ENCODE measurements around the gene CDK5RAP2. TPM values are rescaled to one million over a fixed set of nuclear protein-coding genes. Genes with fewer than 3 reads are reported as not detected.
"Not testable (repeated sequence)": the region's sequence is repeated elsewhere in the genome, so short reads cannot be mapped to it uniquely, and the experiment has no call there.

CDK5RAP2 gene
- polyA plus RNA-seq, 1 donor = 42.0 TPM

DNA sequence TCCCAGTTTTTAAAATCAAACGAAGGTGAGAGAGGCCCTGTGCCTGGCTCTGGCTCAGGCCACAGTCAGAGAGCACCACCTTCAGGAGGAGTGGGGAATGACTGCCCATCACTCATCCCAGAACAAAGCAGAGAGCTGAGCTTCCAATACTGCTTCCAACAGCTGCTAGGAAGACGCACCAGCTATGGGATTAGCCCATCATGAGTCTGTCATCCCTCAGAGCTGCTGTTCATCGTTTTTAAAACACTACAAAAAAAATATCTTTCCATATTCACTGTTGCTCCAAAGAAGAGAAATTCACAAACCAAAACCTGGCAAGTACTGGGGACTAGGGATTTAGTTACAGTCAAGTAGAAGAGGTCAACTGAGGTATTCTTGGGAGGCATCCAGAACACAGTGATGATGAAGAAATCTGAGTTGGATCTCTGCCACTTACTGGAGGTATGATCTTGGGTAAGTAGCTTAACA is 102.4 kb downstream of the CDK5RAP2 start:
- Histone ChIP-seq H3K27ac (ENCODE audit: low read length) (no peak overlapping the region), H3K4me1 (ENCODE audit: control insufficient read depth, insufficient read depth, low read length) (no peaks in the 10 kb centered on the region), H3K4me3 (ENCODE audit: low read length) (no peak overlapping the region), H3K36me3 (ENCODE audit: control insufficient read depth, insufficient read depth, low read length) (peaks cover 42% of the 10 kb centered on the region), H3K9me3 (ENCODE audit: control insufficient read depth, low read depth, low read length) (no peaks in the 10 kb centered on the region), H3K27me3 (ENCODE audit: control insufficient read depth, insufficient read depth, low read length) (no peaks in the 10 kb centered on the region)
- no CpG with 5 or more reads among the region's 3 CpGs for WGBS (ENCODE audit: insufficient coverage, low lambda C conversion rate)
- DNase-seq = peak; percentile 25 to 29

DNA sequence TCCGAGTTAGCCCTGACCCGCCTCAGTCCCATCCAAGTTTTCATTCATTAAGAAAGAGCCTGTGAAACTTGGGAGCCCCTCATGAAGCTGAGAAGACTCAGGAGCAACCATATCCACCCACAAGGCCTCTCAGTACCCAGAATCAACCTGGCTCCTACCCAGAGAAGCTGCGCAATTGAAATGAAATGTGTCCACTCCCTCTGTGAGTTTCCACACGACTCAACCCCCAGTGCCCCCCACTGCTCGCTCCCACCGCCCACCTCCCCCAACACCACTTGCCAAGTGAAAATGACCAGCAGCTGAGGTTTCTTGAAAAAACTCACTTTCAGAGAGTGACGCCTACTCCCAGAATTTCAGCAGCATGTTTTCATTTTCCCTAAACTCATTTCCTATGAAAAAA is 104.6 kb downstream of the CDK5RAP2 start:
- DNase-seq = no peak
- Histone ChIP-seq H3K9me3 (ENCODE audit: control insufficient read depth, low read depth, low read length) (no peaks in the 10 kb centered on the region), H3K4me3 (ENCODE audit: low read length) (no peak overlapping the region), H3K36me3 (ENCODE audit: control insufficient read depth, insufficient read depth, low read length) (peaks cover 48% of the 10 kb centered on the region), H3K27ac (ENCODE audit: low read length) (no peak overlapping the region), H3K4me1 (ENCODE audit: control insufficient read depth, insufficient read depth, low read length) (no peaks in the 10 kb centered on the region), H3K27me3 (ENCODE audit: control insufficient read depth, insufficient read depth, low read length) (no peaks in the 10 kb centered on the region)
- 100% methylated on average over 1 of the region's 7 CpGs for WGBS (ENCODE audit: insufficient coverage, low lambda C conversion rate)

DNA sequence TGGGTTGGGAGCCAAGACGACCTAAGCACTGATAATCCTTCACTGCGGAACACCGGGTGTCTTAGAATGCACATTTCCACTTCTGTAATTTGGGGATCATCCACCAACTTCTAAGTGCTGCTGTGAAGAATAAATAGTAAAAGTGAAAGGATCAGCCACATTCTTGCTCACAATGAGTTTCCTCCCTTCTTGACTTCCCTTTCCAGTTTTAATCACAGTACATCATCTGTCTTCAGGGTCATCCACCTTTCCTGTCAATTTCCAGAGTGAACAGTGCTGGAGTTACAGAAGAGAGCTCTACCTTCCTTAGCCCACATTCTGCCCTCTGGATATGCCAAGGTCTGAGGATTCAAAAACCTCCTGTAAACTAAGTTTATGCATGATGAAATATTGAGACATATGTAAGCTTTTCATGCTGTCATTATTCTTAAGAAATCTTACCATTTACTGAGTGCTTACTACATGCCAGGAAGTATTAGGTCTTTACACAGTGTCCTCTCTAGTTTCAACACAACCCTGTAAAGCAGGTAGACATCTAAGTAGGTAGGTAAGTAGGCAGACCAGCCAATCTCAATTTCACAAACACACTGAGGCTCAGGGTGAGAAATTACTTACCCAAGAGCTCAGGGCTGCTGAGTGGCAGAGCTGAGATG is 105.2 kb downstream of the CDK5RAP2 start:
- no peaks in the 10 kb centered on the region for H3K4me1 ChIP-seq (ENCODE audit: control insufficient read depth, insufficient read depth, low read length)
- no CpG with 5 or more reads among the region's 3 CpGs for WGBS (ENCODE audit: insufficient coverage, low lambda C conversion rate)
- H3K4me3 ChIP-seq (ENCODE audit: low read length) = no peak overlapping the region
- DNase-seq = no peak
- H3K36me3 ChIP-seq (ENCODE audit: control insufficient read depth, insufficient read depth, low read length) = peaks cover 51% of the 10 kb centered on the region
- no peaks in the 10 kb centered on the region for H3K9me3 ChIP-seq (ENCODE audit: control insufficient read depth, low read depth, low read length)
- no peak overlapping the region for H3K27ac ChIP-seq (ENCODE audit: low read length)
- H3K27me3 ChIP-seq (ENCODE audit: control insufficient read depth, insufficient read depth, low read length) = no peaks in the 10 kb centered on the region

DNA sequence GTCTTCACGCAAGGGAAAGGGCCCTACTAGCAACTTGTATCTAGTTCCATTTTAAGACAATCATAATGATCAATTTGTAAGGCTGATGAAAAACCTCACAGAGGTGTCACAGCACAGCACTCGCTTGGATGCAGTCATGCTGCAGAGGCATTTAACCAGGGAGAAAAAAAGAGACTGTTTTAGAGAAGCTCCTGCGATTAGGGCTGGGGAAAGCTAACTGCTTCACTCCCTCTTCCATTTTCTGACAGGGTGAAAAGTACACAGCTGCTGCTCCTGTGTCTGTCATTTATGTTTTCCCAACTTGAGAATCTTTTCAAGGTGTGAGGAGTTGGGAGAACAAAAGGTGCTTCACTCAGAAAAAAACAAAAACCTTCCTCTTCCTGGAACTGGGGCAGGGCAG is 106.4 kb downstream of the CDK5RAP2 start:
- no peaks in the 10 kb centered on the region for H3K4me1 ChIP-seq (ENCODE audit: control insufficient read depth, insufficient read depth, low read length)
- no peaks in the 10 kb centered on the region for H3K9me3 ChIP-seq (ENCODE audit: control insufficient read depth, low read depth, low read length)
- peaks cover 52% of the 10 kb centered on the region for H3K36me3 ChIP-seq (ENCODE audit: control insufficient read depth, insufficient read depth, low read length)
- no peak overlapping the region for H3K4me3 ChIP-seq (ENCODE audit: low read length)
- no peak for DNase-seq
- H3K27ac ChIP-seq (ENCODE audit: low read length) = no peak overlapping the region
- no peaks in the 10 kb centered on the region for H3K27me3 ChIP-seq (ENCODE audit: control insufficient read depth, insufficient read depth, low read length)
- no CpG with 5 or more reads among the region's 3 CpGs for WGBS (ENCODE audit: insufficient coverage, low lambda C conversion rate)

DNA sequence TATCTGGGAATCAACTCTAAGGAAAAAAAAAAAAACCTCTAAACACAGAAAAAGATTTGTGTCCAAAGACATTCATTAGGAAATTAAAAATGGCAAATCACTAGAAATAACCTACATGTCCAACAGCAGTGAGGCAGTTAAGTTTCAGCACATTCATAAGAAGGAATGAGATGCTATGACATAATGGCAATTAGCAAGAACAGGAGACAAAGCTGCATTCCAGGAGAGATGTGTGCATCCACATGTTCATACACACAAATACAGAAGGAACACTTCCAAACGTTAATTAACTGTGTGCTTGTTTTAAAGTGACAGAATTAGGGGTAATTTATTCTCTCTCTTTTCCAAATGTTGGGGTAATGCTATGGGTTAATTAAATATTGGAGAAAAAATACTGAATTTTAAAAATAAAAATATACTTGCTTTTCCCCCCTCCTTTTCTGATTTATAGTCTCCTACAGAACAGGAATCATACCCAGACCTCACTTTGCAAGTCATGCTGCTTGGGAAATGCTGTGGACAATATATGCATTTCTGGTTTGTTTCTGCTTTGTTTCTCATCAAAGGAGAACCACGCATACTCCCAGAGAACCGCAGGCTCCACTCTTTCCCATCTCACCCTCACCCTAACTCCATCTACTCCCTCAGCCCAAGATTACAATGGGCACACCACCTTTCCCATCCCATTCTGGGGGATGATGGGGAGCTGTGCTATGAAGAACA is 114.1 kb downstream of the CDK5RAP2 start:
- Histone ChIP-seq H3K36me3 (ENCODE audit: control insufficient read depth, insufficient read depth, low read length) (peaks cover 33% of the 10 kb centered on the region), H3K27ac (ENCODE audit: low read length) (no peak overlapping the region)

GRCh38 chr9:120464887-120465421 is 115.0 kb downstream of the CDK5RAP2 start:
- no peaks in the 10 kb centered on the region for H3K9me3 ChIP-seq (ENCODE audit: control insufficient read depth, low read depth, low read length)
- H3K4me3 ChIP-seq (ENCODE audit: low read length) = no peak overlapping the region
- H3K27ac ChIP-seq (ENCODE audit: low read length) = no peak overlapping the region
- peaks cover 28% of the 10 kb centered on the region for H3K36me3 ChIP-seq (ENCODE audit: control insufficient read depth, insufficient read depth, low read length)
- no peaks in the 10 kb centered on the region for H3K4me1 ChIP-seq (ENCODE audit: control insufficient read depth, insufficient read depth, low read length)
- no peaks in the 10 kb centered on the region for H3K27me3 ChIP-seq (ENCODE audit: control insufficient read depth, insufficient read depth, low read length)
- no peak for DNase-seq
- WGBS (ENCODE audit: insufficient coverage, low lambda C conversion rate) = no CpG with 5 or more reads among the region's 4 CpGs

More for the DNA sequence above, 114.1 kb downstream of the CDK5RAP2 start:
- Histone ChIP-seq H3K27me3 (ENCODE audit: control insufficient read depth, insufficient read depth, low read length) (no peaks in the 10 kb centered on the region), H3K9me3 (ENCODE audit: control insufficient read depth, low read depth, low read length) (no peaks in the 10 kb centered on the region), H3K4me3 (ENCODE audit: low read length) (no peak overlapping the region), H3K4me1 (ENCODE audit: control insufficient read depth, insufficient read depth, low read length) (no peaks in the 10 kb centered on the region)
- WGBS (ENCODE audit: insufficient coverage, low lambda C conversion rate) = 80% methylated on average over 1 of the region's 3 CpGs
- DNase-seq = no peak

- H3K36me3 ChIP-seq (ENCODE audit: control insufficient read depth, insufficient read depth, low read length) = peaks cover 28% of the 10 kb centered on the region
Observed at GRCh38 chr9:120464176-120464886, 115.6 kb downstream of the CDK5RAP2 start.

GRCh38 chr9:120463765-120464164 is 116.2 kb downstream of the CDK5RAP2 start:
- Histone ChIP-seq H3K9me3 (ENCODE audit: control insufficient read depth, low read depth, low read length) (no peaks in the 10 kb centered on the region), H3K36me3 (ENCODE audit: control insufficient read depth, insufficient read depth, low read length) (peaks cover 32% of the 10 kb centered on the region), H3K27ac (ENCODE audit: low read length) (no peak overlapping the region), H3K4me1 (ENCODE audit: control insufficient read depth, insufficient read depth, low read length) (no peaks in the 10 kb centered on the region), H3K27me3 (ENCODE audit: control insufficient read depth, insufficient read depth, low read length) (no peaks in the 10 kb centered on the region), H3K4me3 (ENCODE audit: low read length) (no peak overlapping the region)
- 92% methylated on average over 2 of the region's 4 CpGs for WGBS (ENCODE audit: insufficient coverage, low lambda C conversion rate)
- DNase-seq = no peak

More at GRCh38 chr9:120464176-120464886, 115.6 kb downstream of the CDK5RAP2 start:
- Histone ChIP-seq H3K4me1 (ENCODE audit: control insufficient read depth, insufficient read depth, low read length) (no peaks in the 10 kb centered on the region), H3K27me3 (ENCODE audit: control insufficient read depth, insufficient read depth, low read length) (no peaks in the 10 kb centered on the region), H3K27ac (ENCODE audit: low read length) (no peak overlapping the region), H3K4me3 (ENCODE audit: low read length) (no peak overlapping the region), H3K9me3 (ENCODE audit: control insufficient read depth, low read depth, low read length) (no peaks in the 10 kb centered on the region)
- no peak for DNase-seq
- 60% methylated on average over 1 of the region's 6 CpGs for WGBS (ENCODE audit: insufficient coverage, low lambda C conversion rate)

GRCh38 chr9:120461677-120462076 is 118.3 kb downstream of the CDK5RAP2 start:
- peaks cover 34% of the 10 kb centered on the region for H3K36me3 ChIP-seq (ENCODE audit: control insufficient read depth, insufficient read depth, low read length)
- not testable (repeated sequence) for H3K27me3 ChIP-seq (ENCODE audit: control insufficient read depth, insufficient read depth, low read length); DNase-seq; H3K9me3 ChIP-seq (ENCODE audit: control insufficient read depth, low read depth, low read length); H3K4me1 ChIP-seq (ENCODE audit: control insufficient read depth, insufficient read depth, low read length); H3K27ac ChIP-seq (ENCODE audit: low read length); H3K4me3 ChIP-seq (ENCODE audit: low read length)
- WGBS (ENCODE audit: insufficient coverage, low lambda C conversion rate) = no CpG with 5 or more reads among the region's 9 CpGs

- Histone ChIP-seq H3K36me3 (ENCODE audit: control insufficient read depth, insufficient read depth, low read length) (peaks cover 58% of the 10 kb centered on the region), H3K27ac (ENCODE audit: low read length) (no peak overlapping the region), H3K4me1 (ENCODE audit: control insufficient read depth, insufficient read depth, low read length) (no peaks in the 10 kb centered on the region), H3K4me3 (ENCODE audit: low read length) (no peak overlapping the region), H3K9me3 (ENCODE audit: control insufficient read depth, low read depth, low read length) (no peaks in the 10 kb centered on the region), H3K27me3 (ENCODE audit: control insufficient read depth, insufficient read depth, low read length) (no peaks in the 10 kb centered on the region)
- WGBS (ENCODE audit: insufficient coverage, low lambda C conversion rate) = 100% methylated on average over 1 of the region's 3 CpGs
- no peak for DNase-seq
Observed at GRCh38 chr9:120456218-120456617, 123.7 kb downstream of the CDK5RAP2 start.
